GM12874 (cell line): ENCODE data around the gene RNF144A.
A peak's percentile ranks its signal among the peaks of the same experiment; 100 is the strongest.

Source experiments
- TF ChIP-seq, protein P1 (sequence below): IDR thresholded peaks from 2 replicates; pipeline ENCODE4 v1.5.1; 2011; ENCODE audit warnings: low read depth, mild to moderate bottlenecking, control low read depth, low read length, moderate library complexity; ENCODE audit not compliant: insufficient read depth

RNF144A gene

DNA sequence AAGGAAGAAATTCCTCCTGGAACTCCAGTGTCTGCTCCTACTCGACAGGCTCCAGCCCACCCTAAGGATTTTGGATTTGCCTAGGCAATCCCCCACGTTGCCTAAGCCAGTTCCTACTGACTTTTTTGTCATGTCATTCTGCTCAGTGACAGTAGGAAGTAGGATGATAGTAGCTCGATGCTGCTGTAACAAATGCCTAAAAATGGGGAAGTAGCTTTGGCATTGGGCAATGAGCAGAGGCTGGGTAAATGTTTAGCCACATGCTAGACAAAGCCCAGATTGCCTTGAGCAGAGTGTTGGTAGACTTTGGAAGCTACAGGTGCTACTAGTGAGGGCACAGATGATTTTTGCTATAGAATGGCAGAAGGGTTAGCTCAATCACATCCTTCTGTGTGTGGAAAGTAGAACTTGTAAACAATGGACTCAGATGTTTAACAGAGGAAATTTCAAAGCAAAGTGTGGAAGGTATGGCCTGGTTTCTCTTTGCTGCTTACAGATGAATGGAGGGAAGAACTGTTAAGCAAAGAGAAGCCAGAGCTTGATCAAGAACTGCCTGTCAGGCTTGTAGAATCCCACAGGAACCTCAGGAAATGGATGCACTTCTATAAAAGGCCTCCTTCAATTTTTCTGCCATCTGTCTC is 154.8 kb downstream of the RNF144A start:
- TF ChIP-seq, protein P1, sequence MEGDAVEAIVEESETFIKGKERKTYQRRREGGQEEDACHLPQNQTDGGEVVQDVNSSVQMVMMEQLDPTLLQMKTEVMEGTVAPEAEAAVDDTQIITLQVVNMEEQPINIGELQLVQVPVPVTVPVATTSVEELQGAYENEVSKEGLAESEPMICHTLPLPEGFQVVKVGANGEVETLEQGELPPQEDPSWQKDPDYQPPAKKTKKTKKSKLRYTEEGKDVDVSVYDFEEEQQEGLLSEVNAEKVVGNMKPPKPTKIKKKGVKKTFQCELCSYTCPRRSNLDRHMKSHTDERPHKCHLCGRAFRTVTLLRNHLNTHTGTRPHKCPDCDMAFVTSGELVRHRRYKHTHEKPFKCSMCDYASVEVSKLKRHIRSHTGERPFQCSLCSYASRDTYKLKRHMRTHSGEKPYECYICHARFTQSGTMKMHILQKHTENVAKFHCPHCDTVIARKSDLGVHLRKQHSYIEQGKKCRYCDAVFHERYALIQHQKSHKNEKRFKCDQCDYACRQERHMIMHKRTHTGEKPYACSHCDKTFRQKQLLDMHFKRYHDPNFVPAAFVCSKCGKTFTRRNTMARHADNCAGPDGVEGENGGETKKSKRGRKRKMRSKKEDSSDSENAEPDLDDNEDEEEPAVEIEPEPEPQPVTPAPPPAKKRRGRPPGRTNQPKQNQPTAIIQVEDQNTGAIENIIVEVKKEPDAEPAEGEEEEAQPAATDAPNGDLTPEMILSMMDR: no peak

DNA sequence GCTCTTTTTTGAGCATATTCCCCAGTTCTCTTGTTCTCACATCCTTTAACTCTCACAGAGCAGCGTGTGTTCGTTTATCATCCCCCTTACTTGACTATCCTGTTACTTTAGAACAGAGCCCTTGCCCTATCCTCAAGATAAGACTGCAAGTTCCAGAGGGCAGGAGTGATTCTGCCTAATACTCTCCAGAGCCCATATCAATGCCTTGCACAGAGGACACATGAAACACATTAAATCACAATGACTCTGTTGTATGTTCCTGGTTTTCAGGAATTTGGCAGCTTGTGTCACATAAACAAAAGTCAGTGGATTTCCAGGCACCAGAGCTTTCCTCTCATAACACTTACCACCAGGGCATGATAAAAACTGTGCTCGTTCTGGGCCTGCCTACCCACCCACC is 156.7 kb downstream of the RNF144A start:
- TF ChIP-seq, protein P1: no peak

DNA sequence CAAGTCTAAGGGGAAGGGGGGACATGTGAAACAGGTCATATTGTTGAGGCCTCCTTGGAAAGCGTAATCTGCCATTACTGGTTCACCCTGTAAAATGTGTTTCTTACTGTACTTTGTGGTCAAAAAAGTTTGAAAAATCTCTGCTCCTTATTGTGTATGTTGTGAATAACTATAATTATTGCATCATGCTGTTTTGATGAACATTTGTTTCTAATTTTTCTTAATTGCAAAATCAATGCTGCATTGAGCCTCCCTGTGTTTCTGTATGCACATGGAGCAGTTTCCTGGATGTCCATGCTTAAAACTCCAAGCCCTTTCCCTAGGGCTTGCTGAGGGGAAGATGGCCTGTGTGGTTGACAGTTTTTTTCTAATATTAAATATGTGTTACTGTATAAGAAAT is 158.6 kb downstream of the RNF144A start:
- TF ChIP-seq, protein P1: no peak

DNA sequence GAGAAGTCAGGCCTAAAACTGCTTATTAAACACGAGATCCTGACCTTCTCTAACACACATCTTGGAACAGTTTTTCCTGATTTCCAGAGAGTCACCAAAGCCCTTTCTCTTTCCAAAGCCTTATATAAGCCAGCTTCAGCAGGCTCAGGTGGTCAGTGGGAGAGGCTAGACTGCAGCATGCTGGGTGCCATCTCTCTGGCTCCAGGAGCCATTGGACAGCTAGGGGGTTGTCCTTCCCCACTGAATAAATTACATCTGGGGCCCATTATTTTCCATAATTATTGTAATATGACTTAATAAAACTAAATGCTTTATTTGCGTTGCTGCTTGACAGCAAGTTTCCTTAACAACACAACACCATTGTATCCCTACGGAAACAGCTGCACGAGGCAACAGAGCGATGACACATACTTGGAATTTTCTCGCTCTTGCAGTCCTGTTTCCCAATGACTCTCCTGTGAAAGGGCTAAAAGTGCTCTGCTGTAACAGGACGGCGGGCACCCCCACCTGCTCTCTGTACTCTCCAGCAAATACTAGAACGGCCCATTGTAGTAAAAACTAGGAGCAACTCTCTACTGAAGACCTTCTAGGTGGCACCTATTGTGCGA is 160.6 kb downstream of the RNF144A start:
- TF ChIP-seq, protein P1: no peak

DNA sequence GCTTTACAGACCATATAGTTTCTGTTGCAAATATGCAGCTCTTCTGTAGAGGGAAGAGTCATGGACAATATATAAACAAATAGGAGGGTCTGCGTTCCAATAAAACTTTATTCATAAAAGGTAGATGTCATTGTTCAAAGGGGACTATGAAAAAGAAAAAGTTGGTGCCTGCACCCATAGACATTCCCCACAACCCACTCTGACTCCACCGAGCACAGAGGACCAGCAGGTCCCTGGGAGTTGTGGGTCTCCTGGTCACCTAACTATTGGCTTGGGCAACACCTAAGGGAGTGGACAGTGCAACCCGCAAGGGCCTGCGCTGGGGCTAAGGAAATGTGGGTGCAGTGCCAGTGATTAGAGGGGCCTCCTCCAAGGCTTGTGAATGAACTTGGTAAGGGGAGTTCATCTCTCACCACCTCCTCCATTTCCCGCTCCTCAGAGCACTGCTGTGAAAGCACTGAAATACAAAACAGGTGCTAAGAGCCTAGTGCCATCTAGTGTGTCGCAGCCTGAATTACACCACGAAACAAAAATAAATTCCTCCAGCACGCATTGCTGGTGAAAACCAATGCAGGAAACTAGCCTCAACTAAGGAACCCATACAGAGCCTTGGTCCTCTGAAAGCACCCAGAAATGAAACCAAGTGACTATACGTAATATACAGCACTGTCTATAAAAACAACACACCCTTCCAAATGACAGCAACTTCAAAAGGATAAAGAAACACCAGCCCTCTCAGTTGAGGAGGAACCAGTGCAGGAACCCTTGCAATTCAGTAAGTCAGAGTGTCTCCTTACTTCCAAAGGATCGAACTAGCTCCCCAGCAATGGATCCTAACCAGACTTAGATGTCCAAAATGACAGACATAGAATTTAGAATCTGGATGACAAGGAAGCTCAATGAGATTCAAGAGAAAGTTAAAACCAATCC is 166.6 kb downstream of the RNF144A start:
- TF ChIP-seq, protein P1: peak; percentile 65

DNA sequence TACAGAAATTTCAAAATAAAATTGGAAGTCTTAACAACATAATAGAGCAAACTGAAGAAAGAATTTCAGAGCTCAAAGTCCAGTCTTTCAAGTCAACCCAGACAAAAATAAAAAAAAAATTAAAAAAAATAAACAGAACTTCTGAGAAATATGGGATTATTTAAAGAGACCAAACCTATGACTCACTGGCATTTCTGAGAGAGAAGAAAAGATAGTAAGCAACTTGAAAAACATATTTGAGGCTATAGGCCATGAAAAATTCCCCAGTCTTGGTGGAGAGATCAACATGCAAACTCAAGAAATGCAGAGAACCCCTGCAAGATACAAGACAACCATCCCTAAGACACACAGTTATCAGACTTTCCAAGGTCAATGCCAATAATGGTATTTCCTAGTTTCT is 167.4 kb downstream of the RNF144A start:
- TF ChIP-seq, protein P1: no peak

DNA sequence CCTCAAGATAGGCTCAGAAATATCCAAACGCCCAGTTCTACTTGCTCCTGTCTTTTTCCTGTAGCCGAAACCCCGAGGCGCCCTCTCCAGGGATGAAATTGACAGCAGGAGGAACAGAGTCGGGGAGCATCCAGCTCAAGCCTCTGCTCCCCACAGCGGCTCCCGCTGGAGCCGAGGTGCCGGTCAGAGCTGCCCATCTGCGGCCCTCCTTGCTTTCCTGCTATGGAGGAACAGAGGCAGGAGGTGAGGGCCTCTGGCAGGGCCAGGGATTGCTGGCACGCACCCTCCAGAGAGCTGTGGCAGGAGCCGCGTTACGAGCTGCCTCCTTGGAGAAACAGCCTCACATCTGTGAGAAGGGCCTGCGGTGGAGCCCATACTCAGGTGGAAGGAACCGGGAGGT is 172.1 kb downstream of the RNF144A start:
- TF ChIP-seq, protein P1: no peak
